GM23248 (cell line): ENCODE results near the gene ZNF747. TPM values are rescaled to one million over a fixed set of nuclear protein-coding genes. Genes with fewer than 3 reads are reported as not detected.
A peak's percentile ranks its signal among the peaks of the same experiment; 100 is the strongest.
"Not testable (repeated sequence)": the region's sequence is repeated elsewhere in the genome, so short reads cannot be mapped to it uniquely, and the experiment has no call there.

ENCODE experiments used
- DNase-seq: peaks from one replicate; pipeline ENCODE4 v3.0.0-alpha.2; 2015
- H2AFZ ChIP-seq: fragments of 200-600 bp; sonication (generic); 2 replicates; pipeline ENCODE4 v1.6.1; 2016; ENCODE audit warnings: antibody characterized with exemption
- H3F3A ChIP-seq: fragments of 200-600 bp; sonication (generic); 2 replicates; pipeline ENCODE4 v1.6.1; 2016; ENCODE audit warnings: mild to moderate bottlenecking, antibody characterized with exemption, mixed run types; ENCODE audit not compliant: insufficient read depth
- H3K27ac ChIP-seq: fragments of 200-600 bp; sonication (generic); 2 replicates; pipeline ENCODE4 v1.5.1; 2016; ENCODE audit warnings: mild to moderate bottlenecking
- H3K27me3 ChIP-seq: fragments of 200-600 bp; sonication (generic); replicated peaks from 2 replicates; pipeline ENCODE4 v1.6.1; 2016; ENCODE audit warnings: mild to moderate bottlenecking; ENCODE audit not compliant: insufficient read depth
- H3K36me3 ChIP-seq: fragments of 200-600 bp; sonication (generic); 2 replicates; pipeline ENCODE4 v1.6.1; 2016; ENCODE audit warnings: low read depth, mild to moderate bottlenecking
- H3K4me1 ChIP-seq: fragments of 200-600 bp; sonication (generic); 2 replicates; pipeline ENCODE4 v1.6.1; 2016; ENCODE audit warnings: mild to moderate bottlenecking; ENCODE audit not compliant: insufficient read depth
- H3K4me2 ChIP-seq: fragments of 200-600 bp; sonication (generic); one replicate; pipeline ENCODE4 v1.6.1; 2016; ENCODE audit warnings: mild to moderate bottlenecking; ENCODE audit not compliant: unreplicated experiment
- H3K4me3 ChIP-seq: fragments of 200-600 bp; sonication (generic); 2 replicates; pipeline ENCODE4 v1.5.1; 2016; ENCODE audit warnings: mild to moderate bottlenecking
- H3K79me2 ChIP-seq: fragments of 200-600 bp; sonication (generic); 2 replicates; pipeline ENCODE4 v1.6.1; 2016; ENCODE audit warnings: mild to moderate bottlenecking; ENCODE audit not compliant: insufficient read depth
- H3K9ac ChIP-seq: fragments of 200-600 bp; sonication (generic); 2 replicates; pipeline ENCODE4 v1.6.1; 2016; ENCODE audit warnings: mild to moderate bottlenecking
- H3K9me2 ChIP-seq: fragments of 200-600 bp; sonication (generic); 2 replicates; pipeline ENCODE4 v1.6.1; 2016; ENCODE audit warnings: mixed run types, mild to moderate bottlenecking, moderate library complexity; ENCODE audit not compliant: insufficient read depth
- H3K9me3 ChIP-seq: fragments of 200-600 bp; sonication (generic); one replicate; pipeline ENCODE4 v1.6.1; 2017; ENCODE audit warnings: low read depth
- H4K20me1 ChIP-seq: fragments of 200-600 bp; sonication (generic); 2 replicates; pipeline ENCODE4 v1.6.0; 2016; ENCODE audit not compliant: insufficient read depth
- EZH2 ChIP-seq: fragments of 200-600 bp; sonication (generic); IDR thresholded peaks from 2 replicates; pipeline ENCODE4 v1.6.1; 2018; ENCODE audit warnings: antibody characterized with exemption, mild to moderate bottlenecking; ENCODE audit not compliant: insufficient read depth, poor library complexity, severe bottlenecking
- EZH2phosphoT487 ChIP-seq: fragments of 200-600 bp; sonication (generic); IDR thresholded peaks from 2 replicates; pipeline ENCODE4 v1.6.1; 2018; ENCODE audit warnings: antibody characterized with exemption, moderate library complexity, mild to moderate bottlenecking, low read depth; ENCODE audit not compliant: insufficient read depth
- WGBS, 2 experiments: methylation state at CpG; one replicate each; pipeline ENCODE4 v1.1.6; 2015 to 2017; ENCODE audit warnings: low lambda C conversion rate in 2 of 2, low coverage in 1 of 2; ENCODE audit errors: missing lambda C conversion rate in 2 of 2; 5-methylcytosine and 5-hydroxymethylcytosine counted together
- in situ Hi-C: fragments of 300-500 bp; cut with MboI; formaldehyde crosslinking; loops from 2 replicates; pipeline ENCODE4 v1.15.0; 2020
- polyA plus RNA-seq: library from polyadenylated mRNA; unstranded; fragments of >200 nt; fragmentation: Nextera tagmentation; extraction: Ambion mirVana; gene quantifications from 2 replicates; pipeline ENCODE4 v1.2.1, GENCODE V29; 2016
- total RNA-seq: library from RNA; depleted of rRNA; stranded (reverse); fragments of >200 nt; shearing (Covaris generic); gene quantifications from 2 replicates; pipeline ENCODE4 v1.2.3, GENCODE V29; 2014

ZNF747 gene
- total and polyA plus RNA-seq, 2 experiments from 2014 or later = 5.4 to 15.7 TPM

DNA sequence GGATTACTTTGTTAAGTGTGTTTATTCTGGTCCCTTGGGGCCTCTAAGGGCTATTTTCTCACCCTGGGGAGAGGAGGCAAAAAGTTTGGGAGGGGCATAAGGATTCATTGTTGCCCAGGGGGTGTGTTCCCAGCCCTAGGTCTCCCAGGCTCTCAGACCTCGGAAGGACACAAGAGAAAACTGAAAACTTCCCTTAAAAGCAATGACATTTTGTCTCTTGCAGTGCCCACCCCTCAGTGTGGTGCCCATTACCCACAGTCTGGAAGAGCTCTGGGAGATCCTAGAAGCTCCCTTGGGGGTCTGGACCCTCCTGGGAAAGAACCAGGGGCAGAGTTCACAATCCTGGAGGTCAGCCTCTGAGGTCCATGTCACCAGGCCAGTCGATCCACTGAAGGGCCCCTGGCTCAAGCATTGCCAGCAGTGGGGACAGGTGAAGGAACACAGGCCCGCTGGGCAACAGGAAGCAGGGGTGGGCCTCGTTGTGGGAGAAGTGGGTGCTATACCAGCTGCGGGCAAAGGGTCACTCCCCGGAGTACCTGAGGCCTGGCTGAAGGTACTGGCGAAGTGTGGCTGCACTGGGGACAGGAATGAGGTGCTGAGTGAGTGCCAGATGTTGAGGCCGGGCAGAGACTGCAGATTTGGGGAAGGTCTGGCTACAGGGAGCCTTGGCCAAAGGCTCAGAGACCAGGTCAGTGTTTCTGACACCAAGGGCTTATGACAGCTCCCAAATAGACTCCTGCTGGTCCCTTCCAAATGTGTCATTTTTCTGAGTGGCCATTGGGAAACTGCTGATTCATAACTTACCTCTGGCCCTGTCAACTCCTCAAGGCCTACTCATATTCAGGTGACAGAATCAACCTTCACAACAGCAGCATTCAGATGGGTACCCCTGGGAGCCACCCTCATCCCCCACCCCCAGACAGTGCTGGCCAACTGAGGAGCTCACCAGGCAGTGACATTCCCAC lies 4.6 kb upstream of the ZNF747 start:
- TF ChIP-seq EZH2 (no peak), EZH2phosphoT487 (no peak)
- no peak overlapping the region for H3K4me3 ChIP-seq
- no peaks in the 10 kb centered on the region for H3F3A ChIP-seq
- in situ Hi-C loops = no loop called here
- no peak overlapping the region for H3K9ac ChIP-seq
- no peak for DNase-seq
- H3K79me2 ChIP-seq = peaks cover 3% of the 10 kb centered on the region; the same call in 1 of the 2 replicates
- WGBS, 2 experiments = 62 to 63% methylated on average over 8 of the region's 8 CpGs
- H3K36me3 ChIP-seq = no peaks in the 10 kb centered on the region
- H3K4me1 ChIP-seq = peaks cover 5% of the 10 kb centered on the region; the same call in 1 of the 2 replicates
- no peaks in the 10 kb centered on the region for H3K27me3 ChIP-seq
- H3K27ac ChIP-seq = no peak overlapping the region
- no peaks in the 10 kb centered on the region for H3K9me3 ChIP-seq
- no peak overlapping the region for H2AFZ ChIP-seq
- no peak overlapping the region for H3K4me2 ChIP-seq
- H4K20me1 ChIP-seq = no peaks in the 10 kb centered on the region
- H3K9me2 ChIP-seq = no peaks in the 10 kb centered on the region

DNA sequence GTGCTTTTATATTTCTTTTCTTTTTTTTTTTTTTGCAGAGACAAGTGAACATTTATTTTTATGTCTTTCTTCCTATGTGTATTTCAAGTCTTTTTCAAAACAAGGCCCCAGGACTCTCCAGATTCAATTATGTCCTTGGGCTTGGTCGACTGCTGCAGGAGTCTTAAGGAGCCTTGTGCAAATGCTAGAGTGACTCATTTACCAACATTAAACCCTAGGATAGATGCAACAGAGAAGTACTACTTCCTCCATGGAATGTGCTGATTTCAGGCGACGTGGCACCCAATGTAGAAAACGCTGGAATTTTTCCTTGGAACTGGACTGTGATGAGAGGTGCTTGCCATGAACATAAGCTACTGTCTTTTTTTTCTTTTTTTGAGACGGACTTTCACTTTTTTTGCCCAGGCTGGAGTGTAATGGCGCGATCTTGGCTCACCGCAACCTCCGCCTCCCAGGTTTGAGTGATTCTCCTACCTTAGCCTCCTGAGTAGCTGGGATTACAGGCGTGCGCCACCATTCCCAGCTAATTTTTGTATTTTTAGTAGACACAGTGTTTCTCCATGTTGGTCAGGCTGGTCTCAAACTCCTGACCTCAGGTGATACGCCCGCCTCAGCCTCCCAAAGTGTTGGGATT lies 1.9 kb upstream of the ZNF747 start:
- DNase-seq, H3K36me3 ChIP-seq, H3K4me1 ChIP-seq, H3K27me3 ChIP-seq, H3K9ac ChIP-seq, H3K9me3 ChIP-seq, H3K4me2 ChIP-seq, H3F3A ChIP-seq, in situ Hi-C loops, H3K4me3 ChIP-seq, H3K27ac ChIP-seq, H3K9me2 ChIP-seq, H4K20me1 ChIP-seq: not testable (repeated sequence)
- peak overlapping the region; percentile 96; the same call in 1 of the 2 replicates for H2AFZ ChIP-seq
- WGBS, 2 experiments = 86 to 91% methylated on average over 13 of the region's 13 CpGs
- peaks cover 21% of the 10 kb centered on the region for H3K79me2 ChIP-seq

DNA sequence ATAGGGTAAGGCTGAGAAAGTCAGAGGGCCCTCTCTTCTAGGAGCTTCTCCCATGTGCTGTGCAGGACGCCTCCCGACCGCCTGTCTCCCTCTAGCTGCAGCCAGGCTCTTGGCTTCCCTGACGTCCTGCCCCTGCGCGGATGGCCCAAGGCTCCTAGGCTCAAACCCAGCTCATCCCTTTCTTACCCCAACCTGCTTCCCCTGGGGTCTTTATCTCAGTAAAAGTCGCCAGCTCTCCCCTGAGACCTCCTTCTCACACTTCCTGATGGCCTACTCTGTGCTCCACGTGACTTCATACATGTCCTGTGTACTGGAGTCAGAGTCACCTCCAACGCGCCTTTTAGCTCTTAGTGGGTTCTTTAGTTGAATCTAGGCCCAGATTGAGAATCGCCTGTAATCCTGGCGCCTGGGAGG lies 1.1 kb upstream of the ZNF747 start:
- Histone ChIP-seq H3K27me3 (no peaks in the 10 kb centered on the region), H3K79me2 (peaks cover 24% of the 10 kb centered on the region), H3K36me3 (no peaks in the 10 kb centered on the region), H4K20me1 (no peaks in the 10 kb centered on the region), H3K9me3 (no peaks in the 10 kb centered on the region), H3F3A (no peaks in the 10 kb centered on the region), H3K4me3 (peak overlapping the region; percentile 80), H3K9me2 (no peaks in the 10 kb centered on the region), H3K27ac (no peak overlapping the region), H2AFZ (peak overlapping the region; percentile 96), H3K4me2 (peak overlapping the region; percentile 89), H3K9ac (peak overlapping the region; percentile 92), H3K4me1 (no peaks in the 10 kb centered on the region)
- TF ChIP-seq EZH2 (no peak), EZH2phosphoT487 (no peak)
- in situ Hi-C loops = no loop called here
- DNase-seq = peak; percentile 86
- WGBS, 2 experiments = 38 to 41% methylated on average over 12 of the region's 12 CpGs

DNA sequence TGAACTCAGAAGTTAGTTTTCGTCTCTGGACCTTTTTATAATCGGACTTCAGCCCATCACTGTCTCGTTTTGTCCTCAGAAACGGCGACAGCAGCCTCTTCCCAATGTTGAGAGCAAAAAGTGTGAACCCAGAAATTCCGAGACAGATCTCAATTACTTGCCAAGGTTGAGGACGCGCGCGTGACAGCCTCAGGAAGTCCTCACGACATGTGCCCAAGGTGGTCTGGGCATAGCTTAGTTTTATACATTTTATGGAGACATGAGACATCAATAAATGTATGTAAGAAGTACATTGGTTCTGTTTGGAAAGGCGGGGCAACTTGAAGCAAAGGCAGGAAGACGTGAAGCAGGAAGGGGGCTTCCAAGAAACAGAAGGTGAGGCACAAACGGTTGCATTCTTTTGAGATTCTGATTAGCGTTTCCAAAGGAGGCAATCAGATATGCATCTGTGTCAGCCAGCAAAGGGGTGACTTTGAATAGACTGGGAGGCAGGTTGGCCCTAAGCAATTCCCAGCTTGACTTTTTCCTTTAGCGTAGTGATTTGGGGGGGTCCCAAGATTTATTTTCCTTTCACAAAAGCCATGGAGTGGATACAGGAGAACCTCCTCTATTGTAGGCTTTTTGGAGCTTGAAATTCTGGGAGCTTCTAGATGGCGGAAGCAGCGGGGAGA lies 583 bp upstream of the ZNF747 start:
- H3K9me3 ChIP-seq = no peaks in the 10 kb centered on the region
- TF ChIP-seq EZH2phosphoT487 (no peak), EZH2 (no peak)
- in situ Hi-C loops = no loop called here

More for the DNA sequence above, 583 bp upstream of the ZNF747 start:
- Histone ChIP-seq H3K36me3 (no peaks in the 10 kb centered on the region), H2AFZ (peak overlapping the region; percentile 96), H3K9me2 (no peaks in the 10 kb centered on the region), H3K27ac (peak overlapping the region; percentile 79), H4K20me1 (no peaks in the 10 kb centered on the region), H3F3A (no peaks in the 10 kb centered on the region), H3K4me3 (peak overlapping the region; percentile 80), H3K79me2 (peaks cover 24% of the 10 kb centered on the region), H3K9ac (peak overlapping the region; percentile 92), H3K4me1 (no peaks in the 10 kb centered on the region), H3K4me2 (peak overlapping the region; percentile 89), H3K27me3 (no peaks in the 10 kb centered on the region)
- peak; percentile 35 for DNase-seq
- WGBS, 2 experiments = 10 to 18% methylated on average over 15 to 18 of the region's 18 CpGs
